Measurements from ENCODE around the gene SLC6A11. TPM values are rescaled to one million over a fixed set of nuclear protein-coding genes. Genes with fewer than 3 reads are reported as not detected.

Gene SLC6A11
- polyA plus RNA-seq, 2 of the 4 experiments (the other 2 are of a cell fraction): 0.03 TPM

- Histone ChIP-seq H3K9me3 (no peaks in the 10 kb centered on the region), H3K4me1 (no peaks in the 10 kb centered on the region), H3K27ac (no peak overlapping the region), H3K4me3 (no peak overlapping the region), H3K4me2 (no peak overlapping the region; the same call in 2 of the 3 replicates)
- ChIA-PET POLR2A (no interaction called here), CTCF (interaction anchor here (0.6 to 11.6 kb wide), 20 partner anchors 8 to 204 kb away, joined by 3 to 148 read pairs (median 4); no protein-coding TSS in a partner anchor)
- no peak for ATAC-seq
- WGBS (ENCODE audit: missing lambda C conversion rate): 47% methylated on average over 7 of the region's 7 CpGs
- no peak for FAIRE-seq
- DNase-seq (ENCODE audit: low read depth in 1 of 2, low spot score in 1 of 2): no peak
- no peak for TF ChIP-seq CBX8 (IDR thresholded peaks at IDR 0.05)
Observed at GRCh38 chr3:10951295-10951926, 135.4 kb downstream of the SLC6A11 start.

GRCh38 chr3:10952525-10952924 lies 136.5 kb downstream of the SLC6A11 start:
- WGBS (ENCODE audit: missing lambda C conversion rate): 21% methylated on average over 3 of the region's 3 CpGs
- no peak for ATAC-seq
- Histone ChIP-seq H3K4me1 (no peaks in the 10 kb centered on the region), H3K4me2 (no peak overlapping the region), H3K9me3 (no peaks in the 10 kb centered on the region), H3K4me3 (no peak overlapping the region), H3K27ac (no peak overlapping the region)
- ChIA-PET CTCF (interaction anchor here (2.8 to 11.6 kb wide), 2 partner anchors 106 to 194 kb away, joined by 11 to 148 read pairs; no protein-coding TSS in a partner anchor), POLR2A (no interaction called here)
- no peak for DNase-seq (ENCODE audit: low read depth in 1 of 2, low spot score in 1 of 2)
- TF ChIP-seq CHD2 (IDR thresholded peaks at IDR 0.05; ENCODE audit: low read length, partially characterized antibody) (no peak), ZNF302 (CRISPR knock-in tag; IDR thresholded peaks at IDR 0.05) (no peak), FOSL2 (IDR thresholded peaks at IDR 0.05) (no peak), FOSL2 (CRISPR knock-in tag; IDR thresholded peaks at IDR 0.05) (no peak), ZFP36 (IDR thresholded peaks at IDR 0.05; ENCODE audit: borderline replicate concordance, partially characterized antibody) (no peak)
- FAIRE-seq: no peak

GRCh38 chr3:10954740-10955139 lies 138.7 kb downstream of the SLC6A11 start:
- ATAC-seq: no peak
- H3K4me2 ChIP-seq: no peak overlapping the region
- H3K27ac ChIP-seq: no peak overlapping the region
- FAIRE-seq: no peak
- no peaks in the 10 kb centered on the region for H3K4me1 ChIP-seq
- H3K4me3 ChIP-seq: no peak overlapping the region
- ChIA-PET POLR2A (no interaction called here), CTCF (interaction anchor here (0.6 to 11.6 kb wide), 4 partner anchors 10 to 103 kb away, joined by 3 to 148 read pairs (median 42); no protein-coding TSS in a partner anchor)
- DNase-seq (ENCODE audit: low read depth in 1 of 2, low spot score in 1 of 2): no peak
- TF ChIP-seq MAX (IDR thresholded peaks at IDR 0.05) (no peak), CBX8 (IDR thresholded peaks at IDR 0.05) (no peak), KDM5A (IDR thresholded peaks at IDR 0.05) (no peak), HOXB13 (CRISPR knock-in tag; IDR thresholded peaks at IDR 0.05; ENCODE audit: low read depth) (no peak), PBX3 (IDR thresholded peaks at IDR 0.05) (no peak), ELK1 (IDR thresholded peaks at IDR 0.05; ENCODE audit: low read depth, low read length) (no peak), HES2 (IDR thresholded peaks at IDR 0.05) (no peak), USF2 (IDR thresholded peaks at IDR 0.05) (no peak), FOSB (CRISPR knock-in tag; IDR thresholded peaks at IDR 0.05) (no peak), NFE2L2 (conservative IDR thresholded peaks at IDR 0.05; ENCODE audit: low read length) (no peak), HMGXB4 (CRISPR knock-in tag; IDR thresholded peaks at IDR 0.05; ENCODE audit: borderline replicate concordance) (no peak), NPAS2 (CRISPR knock-in tag; IDR thresholded peaks at IDR 0.05; ENCODE audit: borderline replicate concordance) (no peak), TFCP2L1 (CRISPR knock-in tag; IDR thresholded peaks at IDR 0.05) (no peak), CTCF (IDR thresholded peaks at IDR 0.05) (no peak), FOXS1 (CRISPR knock-in tag; IDR thresholded peaks at IDR 0.05) (no peak), ZNF302 (CRISPR knock-in tag; IDR thresholded peaks at IDR 0.05) (no peak)
- WGBS (ENCODE audit: missing lambda C conversion rate): 36% methylated on average over 3 of the region's 3 CpGs
- no peaks in the 10 kb centered on the region for H3K9me3 ChIP-seq
